ENCODE results near the gene SAMD14. TPM values are rescaled to one million over a fixed set of nuclear protein-coding genes. Genes with fewer than 3 reads are reported as not detected.

Gene SAMD14
- 0.37 to 0.61 TPM (median 0.51 TPM) in 5 replicates for total RNA-seq (2022; extraction: Qiagen RNA extraction; ENCODE audit: low read depth)

DNA sequence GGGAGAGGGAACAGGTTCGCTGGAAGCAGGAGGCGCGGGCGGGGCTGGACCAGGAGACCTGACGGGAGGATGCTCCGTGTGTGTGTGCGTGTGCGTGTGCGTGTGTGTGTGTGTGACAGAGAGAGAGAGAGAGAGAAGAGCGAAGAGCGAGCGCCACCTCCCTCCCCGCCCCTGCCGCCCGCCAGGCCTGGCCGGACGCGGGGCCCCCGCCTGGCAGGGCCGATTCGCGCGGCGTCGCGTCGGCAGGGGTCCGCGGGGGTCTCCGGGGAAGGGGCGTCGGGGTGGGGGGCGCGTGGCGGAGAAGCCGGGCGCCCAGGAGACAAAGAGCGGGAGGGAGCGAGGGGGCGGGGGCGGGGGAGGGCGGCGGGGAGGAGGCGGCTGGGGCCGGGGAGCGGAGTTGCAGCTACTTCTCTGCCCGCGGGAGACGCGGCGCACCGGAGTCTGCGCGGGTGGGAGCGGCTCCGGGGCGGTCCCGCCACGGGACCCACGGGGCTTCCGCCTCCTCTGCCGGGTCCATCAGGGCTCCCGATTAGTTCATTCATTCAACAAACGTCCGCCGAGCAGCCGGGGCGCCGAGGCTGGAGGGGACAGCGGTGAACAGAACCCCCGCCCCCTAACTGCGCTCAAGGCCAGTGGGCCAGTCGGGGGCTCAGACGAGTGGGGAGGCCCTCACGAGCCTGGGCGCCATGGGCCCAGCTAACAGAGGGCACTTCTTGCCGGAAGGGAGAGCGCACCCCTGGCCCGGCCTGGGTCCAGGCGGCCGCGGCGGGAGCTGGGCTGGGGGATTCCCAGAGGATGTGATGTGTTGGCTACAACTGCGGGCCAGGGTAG lies at the start of gene SAMD14:
Gene SAMD14, minus strand, starts transcription at position 433 of the 831 bp plus-strand sequence. CDS start 5,201 bp downstream, outside the sequence.

DNA sequence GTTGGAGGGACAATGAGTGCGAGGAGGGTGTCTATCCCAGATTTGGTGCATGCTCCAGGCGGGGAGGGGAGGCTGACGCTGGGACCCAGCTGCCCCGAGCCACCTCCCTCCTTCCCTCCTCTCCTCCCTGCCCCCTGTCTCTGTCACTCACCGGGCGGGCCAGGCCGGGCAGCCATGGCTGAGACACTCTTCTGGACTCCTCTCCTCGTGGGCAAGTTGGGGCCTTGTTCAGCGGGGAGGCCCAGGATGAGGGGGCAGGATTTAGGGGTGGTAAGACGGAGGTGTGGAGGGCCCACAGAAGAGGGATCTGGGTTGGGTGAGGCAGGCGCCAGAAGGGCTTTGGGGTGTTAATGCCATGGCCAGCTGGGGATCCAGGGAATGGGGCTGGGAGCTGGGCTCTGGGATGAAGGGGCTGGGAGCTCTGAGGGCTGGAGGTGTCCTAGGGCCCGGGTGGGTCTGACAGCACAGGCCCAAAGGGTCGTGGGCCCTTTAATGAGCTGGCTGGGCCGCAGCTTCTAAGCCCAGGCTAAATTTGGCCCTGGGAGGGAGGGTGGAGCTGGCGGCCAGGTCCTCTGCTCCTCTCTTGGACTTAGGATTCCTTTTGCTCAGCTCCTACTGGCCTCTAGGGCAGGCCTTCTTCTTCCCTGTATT lies 36.0 kb upstream of the SAMD14 start, which contains the start of gene SGCA:
Gene SGCA, plus strand, starts transcription at position 139 of the 651 bp plus-strand sequence. Its CDS starts 36 bp downstream, at position 175.

DNA sequence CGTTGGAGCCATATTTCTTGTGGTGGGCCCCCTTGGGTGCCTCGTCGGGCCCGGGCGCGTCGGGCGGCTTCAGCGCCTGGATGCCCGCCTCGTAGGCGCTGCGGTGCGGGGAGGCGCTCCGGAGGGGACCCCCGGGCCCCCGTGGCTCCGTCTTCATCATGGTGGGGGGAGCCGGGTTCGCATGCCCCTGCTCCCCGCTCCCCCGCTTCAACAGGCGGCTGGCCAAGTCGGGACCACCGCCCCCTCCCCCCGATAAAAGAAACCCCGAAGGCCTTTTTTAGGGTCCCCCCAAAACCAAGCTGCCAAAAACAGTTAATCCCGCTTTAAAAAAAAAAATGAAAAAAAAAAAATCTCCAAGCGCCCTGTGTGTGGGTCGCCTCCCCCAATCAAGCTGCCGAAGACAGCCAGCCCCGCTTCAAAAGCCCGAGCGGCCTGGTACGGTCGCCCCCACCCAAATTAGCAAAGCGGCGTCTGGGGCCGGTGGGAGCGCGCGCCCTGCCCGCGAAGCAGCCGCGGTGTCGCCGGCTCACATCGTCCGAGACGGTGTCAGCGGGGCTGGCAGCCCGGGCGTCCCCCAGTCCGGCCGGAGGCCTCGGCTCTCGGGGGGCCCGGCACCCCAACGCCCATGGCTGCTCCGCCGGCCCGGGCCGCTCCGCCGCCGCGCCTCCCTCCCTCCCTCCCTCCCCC lies 20.5 kb upstream of the SAMD14 start, which contains the start of gene PPP1R9B:
Gene PPP1R9B, minus strand, starts transcription at position 324 of the 687 bp plus-strand sequence. Its CDS starts 164 bp downstream, at position 160.

DNA sequence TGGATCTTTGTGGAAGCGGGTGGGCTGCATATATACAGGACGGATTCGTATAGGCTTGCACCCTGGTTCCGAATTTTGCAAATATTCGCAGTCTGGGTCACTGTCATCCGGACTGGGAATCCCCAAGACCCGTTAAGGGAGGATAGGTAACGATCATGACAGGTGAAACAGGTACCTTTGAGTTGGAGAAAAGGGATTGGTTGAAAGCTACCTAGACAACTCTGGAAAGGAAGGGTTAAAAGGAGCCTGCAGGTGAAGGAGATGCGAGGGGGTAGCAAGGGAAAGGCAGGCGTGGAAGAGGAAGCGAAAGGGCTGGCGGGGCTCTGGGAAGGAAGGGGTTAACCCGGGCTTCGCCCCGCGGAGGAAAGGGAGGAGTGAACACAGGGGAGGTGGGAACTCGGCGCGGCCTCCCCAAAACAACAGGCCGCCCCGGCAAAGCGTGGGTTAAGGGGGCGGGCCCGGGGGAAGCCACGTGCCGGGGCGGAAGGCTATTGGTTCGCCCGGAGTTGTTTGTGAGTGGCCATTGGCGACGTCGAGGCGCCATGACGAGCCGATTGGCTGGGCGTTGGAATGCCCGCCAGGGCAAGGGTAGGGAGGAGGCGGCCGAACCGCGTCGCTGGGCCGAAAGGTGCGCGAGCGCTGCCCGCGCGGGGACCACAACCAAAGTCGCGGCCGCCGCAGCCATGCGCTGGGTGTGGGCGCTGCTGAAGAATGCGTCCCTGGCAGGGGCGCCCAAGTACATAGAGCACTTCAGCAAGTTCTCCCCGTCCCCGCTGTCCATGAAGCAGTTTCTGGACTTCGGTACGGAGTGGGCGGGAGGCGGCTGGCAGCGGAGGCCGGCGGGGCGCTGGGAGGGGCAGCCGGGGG lies 35.0 kb downstream of the SAMD14 start, which contains the start of gene PDK2:
Gene PDK2, plus strand, starts transcription at position 599 of the 867 bp plus-strand sequence. Its CDS starts 85 bp downstream, at position 684.

Other genes starting within 250 kb of the SAMD14 start
- gene DLX4, start 161.0 kb downstream of the SAMD14 start, total RNA-seq (2022; extraction: Qiagen RNA extraction; ENCODE audit: low read depth): 1.9 to 4.5 TPM (median 3.5 TPM) in 5 replicates
- 0.07 to 0.12 TPM (median 0.07 TPM) in 3 of 5 replicates, not detected in the others for gene DLX3, start 134.9 kb downstream of the SAMD14 start, total RNA-seq (2022; extraction: Qiagen RNA extraction; ENCODE audit: low read depth)
- gene ITGA3, start 74.0 kb downstream of the SAMD14 start, total RNA-seq (2022; extraction: Qiagen RNA extraction; ENCODE audit: low read depth): 314 to 512 TPM (median 475 TPM) in 5 replicates
- 13.8 to 22.5 TPM (median 18.4 TPM) in 5 replicates for gene PDK2, start 34.8 kb downstream of the SAMD14 start, total RNA-seq (2022; extraction: Qiagen RNA extraction; ENCODE audit: low read depth)
- gene PPP1R9B, start 20.5 kb upstream of the SAMD14 start, total RNA-seq (2022; extraction: Qiagen RNA extraction; ENCODE audit: low read depth): 35.3 to 62.2 TPM (median 57.5 TPM) in 5 replicates
- 0.95 to 1.6 TPM (median 1.2 TPM) in 5 replicates for gene SGCA, start 35.8 kb upstream of the SAMD14 start, total RNA-seq (2022; extraction: Qiagen RNA extraction; ENCODE audit: low read depth)
- 4.5 to 10.2 TPM (median 8.2 TPM) in 5 replicates for gene COL1A1, start 71.5 kb upstream of the SAMD14 start, total RNA-seq (2022; extraction: Qiagen RNA extraction; ENCODE audit: low read depth)
- gene TMEM92, start 144.3 kb upstream of the SAMD14 start, total RNA-seq (2022; extraction: Qiagen RNA extraction; ENCODE audit: low read depth): 18.3 to 24.2 TPM (median 20.8 TPM) in 5 replicates
- gene XYLT2, start 216.0 kb upstream of the SAMD14 start, total RNA-seq (2022; extraction: Qiagen RNA extraction; ENCODE audit: low read depth): 14.3 to 25.7 TPM (median 23.4 TPM) in 5 replicates
- gene MRPL27, start 243.0 kb upstream of the SAMD14 start, total RNA-seq (2022; extraction: Qiagen RNA extraction; ENCODE audit: low read depth): 135 to 161 TPM (median 145 TPM) in 5 replicates
- gene EME1, start 243.1 kb upstream of the SAMD14 start, total RNA-seq (2022; extraction: Qiagen RNA extraction; ENCODE audit: low read depth): 14.1 to 17.0 TPM (median 15.3 TPM) in 5 replicates